A673 (cell line): ENCODE results near the gene EVI5L. TPM values are rescaled to one million over a fixed set of nuclear protein-coding genes. Genes with fewer than 3 reads are reported as not detected.

ENCODE experiments used
- BruUV-seq: library from RNA; stranded (reverse); fragments of 400-500 nt; replicated peaks from 2 replicates; lab custom pipeline; 2021; lab: Mats Ljungman, UMichigan
- CTCF ChIA-PET: fragments of 300-600 bp; sonication (Branson Sonifier 250); formaldehyde crosslinking; loops from one replicate; lab custom pipeline; 2022; ENCODE audit warnings: antibody characterized with exemption; lab: Charles Lee
- POLR2A ChIA-PET: fragments of 300-600 bp; sonication (Branson Sonifier 250); formaldehyde crosslinking; loops from one replicate; lab custom pipeline; 2022; ENCODE audit warnings: antibody characterized with exemption; ENCODE audit not compliant: low non-redundant PET; lab: Charles Lee
- DNase-seq: peaks from one replicate; pipeline ENCODE4 v3.0.0-alpha.2; 2015; ENCODE audit warnings: low spot score
- H3K27ac ChIP-seq: fragments of 200-600 bp; sonication (generic); 2 replicates; pipeline ENCODE4 v1.5.1; 2016; ENCODE audit warnings: mixed run types, low read depth, mild to moderate bottlenecking, mixed read lengths, antibody characterized with exemption, low read length; ENCODE audit not compliant: poor library complexity, severe bottlenecking
- H3K27me3 ChIP-seq: fragments of 200-600 bp; sonication (generic); replicated peaks from 2 replicates; pipeline ENCODE4 v1.6.1; 2017; ENCODE audit warnings: mixed run types, low read depth, mild to moderate bottlenecking, mixed read lengths, antibody characterized with exemption, low read length; ENCODE audit not compliant: insufficient read depth, poor library complexity
- H3K36me3 ChIP-seq: fragments of 200-600 bp; sonication (generic); 2 replicates; pipeline ENCODE4 v1.6.1; 2016; ENCODE audit warnings: mixed run types, mild to moderate bottlenecking, mixed read lengths, antibody characterized with exemption, low read length; ENCODE audit not compliant: insufficient read depth, poor library complexity, severe bottlenecking
- H3K4me1 ChIP-seq: fragments of 200-600 bp; sonication (generic); 2 replicates; pipeline ENCODE4 v1.6.1; 2017; ENCODE audit warnings: mixed run types, mild to moderate bottlenecking, mixed read lengths, antibody characterized with exemption, low read length; ENCODE audit not compliant: insufficient read depth, poor library complexity, severe bottlenecking
- H3K4me3 ChIP-seq: fragments of 200-600 bp; sonication (generic); 2 replicates; pipeline ENCODE4 v1.5.1; 2016; ENCODE audit warnings: low read depth, mixed run types, mild to moderate bottlenecking, mixed read lengths, low read length; ENCODE audit not compliant: poor library complexity, severe bottlenecking
- H3K9me3 ChIP-seq: fragments of 200-600 bp; sonication (generic); 2 replicates; pipeline ENCODE4 v1.6.1; 2016; ENCODE audit warnings: mixed run types, low read depth, mild to moderate bottlenecking, mixed read lengths, antibody characterized with exemption, low read length; ENCODE audit not compliant: poor library complexity, severe bottlenecking
- EZH2 ChIP-seq: fragments of 200-600 bp; sonication (generic); IDR thresholded peaks from 2 replicates; pipeline ENCODE4 v1.6.1; 2017; ENCODE audit warnings: borderline replicate concordance, low read depth, mild to moderate bottlenecking, mixed read lengths, antibody characterized with exemption, low read length; ENCODE audit not compliant: poor library complexity, severe bottlenecking
- intact Hi-C: fragments of 100-400 bp; cut with micrococcal nuclease; formaldehyde crosslinking; loops from one replicate; pipeline ENCODE4 v1.10.0; 2022; ENCODE audit not compliant: unreplicated experiment
- total RNA-seq: library from RNA; stranded (reverse); gene quantifications from 2 replicates; pipeline ENCODE4 v1.2.3, GENCODE V29; 2021
- TF ChIP-seq, protein P1 (sequence below): fragments of 300-800, 200-600 bp; sonication (generic); conservative IDR thresholded peaks from 2 replicates; pipeline ENCODE4 v1.5.1; 2017; ENCODE audit warnings: low read depth, mild to moderate bottlenecking, antibody characterized with exemption, low read length, moderate library complexity, mixed read lengths

EVI5L gene
- total RNA-seq, 1 experiment from 2014 or later: 4.8 TPM

- CTCF ChIA-PET: no interaction called here
Observed at GRCh38 chr19:7898967-7899366, 68.9 kb downstream of the EVI5L start.

GRCh38 chr19:7899751-7900378 is 69.8 kb downstream of the EVI5L start:
- CTCF ChIA-PET: no interaction called here
- BruUV-seq: no TSS peak
- POLR2A ChIA-PET: no interaction called here

More at GRCh38 chr19:7898967-7899366, 68.9 kb downstream of the EVI5L start:
- no peak for DNase-seq
- intact Hi-C loops: no loop called here
- H3K27ac ChIP-seq: no peak overlapping the region
- no TSS peak for BruUV-seq
- H3K36me3 ChIP-seq: no peaks in the 10 kb centered on the region
- no peaks in the 10 kb centered on the region for H3K27me3 ChIP-seq
- no peak overlapping the region for H3K4me3 ChIP-seq
- TF ChIP-seq EZH2: no peak
- TF ChIP-seq, protein P1, sequence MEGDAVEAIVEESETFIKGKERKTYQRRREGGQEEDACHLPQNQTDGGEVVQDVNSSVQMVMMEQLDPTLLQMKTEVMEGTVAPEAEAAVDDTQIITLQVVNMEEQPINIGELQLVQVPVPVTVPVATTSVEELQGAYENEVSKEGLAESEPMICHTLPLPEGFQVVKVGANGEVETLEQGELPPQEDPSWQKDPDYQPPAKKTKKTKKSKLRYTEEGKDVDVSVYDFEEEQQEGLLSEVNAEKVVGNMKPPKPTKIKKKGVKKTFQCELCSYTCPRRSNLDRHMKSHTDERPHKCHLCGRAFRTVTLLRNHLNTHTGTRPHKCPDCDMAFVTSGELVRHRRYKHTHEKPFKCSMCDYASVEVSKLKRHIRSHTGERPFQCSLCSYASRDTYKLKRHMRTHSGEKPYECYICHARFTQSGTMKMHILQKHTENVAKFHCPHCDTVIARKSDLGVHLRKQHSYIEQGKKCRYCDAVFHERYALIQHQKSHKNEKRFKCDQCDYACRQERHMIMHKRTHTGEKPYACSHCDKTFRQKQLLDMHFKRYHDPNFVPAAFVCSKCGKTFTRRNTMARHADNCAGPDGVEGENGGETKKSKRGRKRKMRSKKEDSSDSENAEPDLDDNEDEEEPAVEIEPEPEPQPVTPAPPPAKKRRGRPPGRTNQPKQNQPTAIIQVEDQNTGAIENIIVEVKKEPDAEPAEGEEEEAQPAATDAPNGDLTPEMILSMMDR: no peak
- H3K9me3 ChIP-seq: no peaks in the 10 kb centered on the region
- POLR2A ChIA-PET: no interaction called here
- H3K4me1 ChIP-seq: peaks cover 3% of the 10 kb centered on the region

DNA sequence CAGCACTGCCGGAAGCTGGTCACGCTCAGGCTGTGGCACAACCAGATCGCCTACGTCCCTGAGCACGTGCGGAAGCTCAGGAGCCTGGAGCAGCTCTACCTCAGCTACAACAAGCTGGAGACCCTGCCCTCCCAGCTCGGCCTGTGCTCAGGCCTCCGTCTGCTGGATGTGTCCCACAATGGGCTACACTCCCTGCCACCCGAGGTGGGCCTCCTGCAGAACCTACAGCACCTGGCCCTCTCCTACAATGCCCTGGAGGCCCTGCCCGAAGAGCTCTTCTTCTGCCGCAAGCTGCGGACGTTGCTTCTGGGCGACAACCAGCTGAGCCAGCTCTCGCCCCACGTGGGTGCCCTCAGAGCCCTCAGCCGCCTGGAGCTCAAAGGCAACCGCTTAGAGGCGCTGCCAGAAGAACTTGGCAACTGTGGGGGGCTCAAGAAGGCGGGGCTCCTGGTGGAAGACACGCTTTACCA is 70.4 kb downstream of the EVI5L start:
- no TSS peak for BruUV-seq
- Histone ChIP-seq H3K4me3 (no peak overlapping the region), H3K27me3 (no peaks in the 10 kb centered on the region), H3K36me3 (no peaks in the 10 kb centered on the region), H3K27ac (no peak overlapping the region), H3K4me1 (peaks cover 12% of the 10 kb centered on the region), H3K9me3 (no peaks in the 10 kb centered on the region)
- intact Hi-C loops: no loop called here
- ChIA-PET POLR2A (no interaction called here), CTCF (no interaction called here)
- no peak for DNase-seq
- TF ChIP-seq EZH2: no peak
- TF ChIP-seq, protein P1: no peak

More at GRCh38 chr19:7899751-7900378, 69.8 kb downstream of the EVI5L start:
- intact Hi-C loops: no loop called here
- Histone ChIP-seq H3K27me3 (no peaks in the 10 kb centered on the region), H3K4me3 (no peak overlapping the region), H3K27ac (no peak overlapping the region), H3K36me3 (no peaks in the 10 kb centered on the region), H3K4me1 (peaks cover 7% of the 10 kb centered on the region), H3K9me3 (no peaks in the 10 kb centered on the region)
- DNase-seq: no peak
- TF ChIP-seq, protein P1: no peak
- TF ChIP-seq EZH2: no peak
